Erythroblast (primary cell): ENCODE data around the gene ABTB1.

Source experiments
- GATA1 ChIP-seq: IDR thresholded peaks from 2 replicates; pipeline ENCODE4 v1.6.1; 2011; ENCODE audit warnings: low read depth, mild to moderate bottlenecking, control low read depth, low read length, moderate library complexity
- POLR2A ChIP-seq: IDR thresholded peaks from 2 replicates; pipeline ENCODE4 v1.6.1; 2011; ENCODE audit warnings: mild to moderate bottlenecking, low read length

GRCh38 chr3:127715532-127715931 is 42.8 kb downstream of the ABTB1 start:
- TF ChIP-seq POLR2A (no peak), GATA1 (no peak)
